NCI-H226 (cell line): ENCODE measurements around the gene EEF1A2.

Source experiments
- DNase-seq: peaks from one replicate; pipeline ENCODE4 v3.0.0-alpha.2; 2015

Gene EEF1A2

DNA sequence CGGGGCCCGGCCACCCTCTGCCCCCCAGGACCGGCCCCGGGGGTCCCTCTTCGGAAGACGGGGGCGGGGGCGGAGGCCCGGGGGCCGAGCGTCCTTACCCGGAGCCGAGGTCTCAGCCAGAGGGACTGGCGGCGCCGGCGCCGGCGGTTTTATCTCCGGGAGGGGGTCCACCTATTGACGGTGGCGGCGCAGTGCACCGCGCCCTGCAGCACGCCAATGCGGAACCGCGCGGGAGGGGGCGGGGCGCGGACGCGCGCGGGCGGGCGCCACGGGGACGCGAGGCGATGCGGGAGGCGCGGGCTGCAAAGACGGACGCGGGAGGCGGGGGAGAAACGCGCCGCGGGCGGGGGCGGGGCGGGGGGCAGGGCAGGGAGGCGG lies at the start of gene EEF1A2:
EEF1A2 (minus strand) TSS at position 124 of the 378 bp plus-strand sequence. CDS start 1,320 bp downstream, outside the sequence.
- DNase-seq = no peak

DNA sequence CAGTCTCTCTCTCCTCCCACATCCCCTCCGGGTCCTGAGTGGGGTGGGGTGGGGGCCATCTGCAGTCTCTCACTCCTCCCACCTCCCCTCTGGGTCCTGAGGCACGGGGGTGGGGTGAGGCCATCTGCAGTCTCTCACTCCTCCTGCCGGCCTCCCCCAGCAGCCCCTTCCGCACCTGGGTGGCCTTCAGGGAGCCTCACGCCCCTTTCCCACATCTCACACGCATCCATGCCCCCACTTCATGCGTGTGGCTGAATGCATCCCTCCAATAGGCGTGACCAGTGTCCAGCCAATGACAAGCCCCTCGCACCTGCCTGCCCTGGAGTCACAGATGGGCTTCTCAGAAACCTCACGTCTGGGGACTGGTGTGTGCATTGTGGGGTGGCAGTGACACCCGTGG lies 49.7 kb upstream of the EEF1A2 start:
- DNase-seq = no peak

DNA sequence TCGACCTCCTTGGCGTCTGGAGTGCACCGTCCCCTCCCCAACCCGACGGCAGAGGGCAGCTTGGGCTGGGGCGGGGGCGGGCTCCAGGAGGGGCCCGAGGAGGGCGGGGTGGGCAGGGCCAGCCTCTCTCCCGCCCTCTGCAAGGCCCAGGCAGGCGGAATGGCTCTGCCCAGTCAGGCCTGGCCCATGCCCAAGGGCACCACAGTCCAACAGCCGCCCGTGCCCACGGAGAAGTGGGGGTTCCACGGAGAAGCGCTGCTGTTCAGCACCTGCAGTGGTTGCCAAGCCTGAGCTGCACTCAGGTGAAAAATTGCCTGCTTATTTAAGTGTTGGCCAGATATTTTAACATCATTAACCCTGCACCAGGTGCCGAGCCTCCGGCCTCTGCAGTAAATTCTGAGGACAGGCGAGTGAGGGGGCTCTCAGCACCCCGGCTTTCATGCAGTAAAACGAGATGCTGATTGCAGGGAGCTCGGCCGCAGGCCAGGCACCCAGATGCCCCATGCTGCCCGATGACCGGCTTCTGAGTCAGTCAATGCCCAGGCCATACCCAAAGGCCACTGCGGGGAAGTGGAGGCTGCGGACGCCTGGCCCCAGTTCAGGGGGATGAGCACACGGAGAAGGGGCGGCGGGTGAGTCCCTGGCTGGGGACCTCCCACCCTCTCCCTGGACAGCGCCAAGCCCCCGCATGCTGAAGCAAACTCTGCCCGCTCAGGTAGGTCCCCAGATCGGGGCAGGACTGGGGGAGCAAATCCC lies 49.0 kb upstream of the EEF1A2 start, which contains the start of gene SRMS:
SRMS (minus strand) TSS at position 25 of the 756 bp plus-strand sequence. CDS start 286 bp downstream, outside the sequence.
- DNase-seq = no peak

DNA sequence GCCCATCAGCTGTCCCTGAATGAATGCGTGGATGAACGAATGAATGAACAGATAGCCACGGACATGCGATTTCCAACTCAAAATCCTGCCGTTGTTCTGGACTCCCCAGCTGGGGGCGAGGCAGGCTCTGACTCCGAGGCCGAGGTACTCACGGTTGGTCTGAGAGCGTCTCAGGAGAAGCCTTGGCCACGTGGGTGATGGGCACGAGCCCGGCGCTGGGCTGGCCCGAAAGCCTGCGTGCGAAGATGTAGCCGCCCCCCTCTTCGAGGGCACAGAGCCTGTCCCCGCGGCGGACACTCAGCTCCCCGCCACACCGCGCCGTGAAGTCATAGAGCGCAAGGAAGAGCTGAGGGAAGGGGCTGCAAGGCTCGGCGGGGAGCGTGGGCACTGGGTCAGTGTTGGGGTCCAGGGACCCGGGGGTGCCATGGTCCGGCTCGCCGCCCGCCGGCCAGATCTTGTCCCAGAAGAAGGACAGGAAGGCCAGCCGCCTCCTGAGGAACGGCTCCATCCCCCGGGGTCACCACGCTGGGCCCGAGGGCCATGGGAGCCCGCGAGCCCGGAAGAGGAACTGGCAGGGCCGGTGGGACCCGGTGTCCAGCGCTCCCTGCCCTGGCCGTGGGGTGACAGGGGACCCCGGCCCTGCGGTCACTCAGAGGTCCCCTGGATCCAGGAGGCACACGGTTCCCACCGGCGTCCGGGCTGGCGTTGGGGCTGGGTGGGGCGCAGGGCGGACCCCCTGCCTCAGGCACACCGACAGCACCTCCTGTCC lies 48.3 kb upstream of the EEF1A2 start:
- DNase-seq = no peak

- no peak for DNase-seq
Observed at GRCh38 chr20:63546256-63546955, 47.5 kb upstream of the EEF1A2 start.

DNA sequence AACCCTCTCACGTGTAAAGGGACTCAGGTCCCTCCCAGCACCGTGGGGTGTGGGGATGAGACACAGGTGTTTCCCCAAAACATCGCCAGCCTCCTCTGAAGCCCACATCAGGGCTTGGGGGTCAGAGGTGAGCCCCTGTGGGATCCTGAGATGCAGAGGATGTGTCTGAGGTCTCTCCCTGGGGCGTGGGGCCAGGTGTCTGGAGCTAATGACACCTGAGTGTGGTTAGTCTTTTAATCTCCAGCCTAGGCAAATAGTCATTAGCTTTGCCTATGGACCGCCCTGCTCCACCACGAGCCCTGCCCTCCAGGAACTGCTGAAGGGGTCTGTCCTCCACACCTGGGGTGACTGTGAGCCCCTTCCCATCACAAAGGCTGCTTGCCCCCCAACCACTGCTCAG lies 46.9 kb upstream of the EEF1A2 start:
- DNase-seq = no peak

GRCh38 chr20:63544958-63545516 lies 46.2 kb upstream of the EEF1A2 start:
- DNase-seq = peak; percentile 91

DNA sequence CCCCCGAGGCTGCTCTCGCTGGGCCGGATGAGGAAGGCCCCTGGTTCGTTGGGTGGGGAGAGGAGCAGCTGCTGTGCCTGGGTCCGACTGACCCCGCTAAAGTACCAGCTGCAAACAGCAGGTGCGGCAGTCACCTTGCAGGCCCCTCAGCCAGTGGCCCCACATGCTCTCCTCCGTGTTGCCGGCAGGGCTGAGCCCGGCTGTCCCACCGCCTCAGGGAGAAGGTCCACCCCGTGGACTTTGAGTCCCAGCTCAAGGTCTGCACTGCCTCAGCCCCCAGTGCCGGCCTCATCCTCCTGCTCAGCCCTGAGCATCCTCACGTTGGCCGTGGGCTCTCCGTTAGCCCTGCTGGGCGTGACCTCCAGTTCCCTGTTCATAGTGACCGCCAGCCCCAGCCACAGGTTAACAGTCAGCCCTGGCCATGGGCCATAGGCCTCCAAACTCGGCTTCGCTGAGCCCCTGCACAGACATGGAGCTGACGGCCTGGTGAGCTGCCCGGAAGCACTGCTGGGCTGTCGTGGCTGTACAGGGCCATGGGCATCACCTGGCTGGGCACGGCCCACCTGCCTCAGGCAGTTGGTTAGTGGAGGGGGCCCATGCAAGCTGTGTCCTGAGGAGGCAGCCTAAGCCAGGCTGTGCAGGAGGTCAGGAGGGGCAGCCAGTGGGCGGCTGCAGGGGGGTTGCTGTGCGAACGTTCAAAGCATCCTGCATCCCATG lies 45.5 kb upstream of the EEF1A2 start:
- DNase-seq = no peak

GRCh38 chr20:63543733-63544132 lies 44.9 kb upstream of the EEF1A2 start:
- DNase-seq = no peak

DNA sequence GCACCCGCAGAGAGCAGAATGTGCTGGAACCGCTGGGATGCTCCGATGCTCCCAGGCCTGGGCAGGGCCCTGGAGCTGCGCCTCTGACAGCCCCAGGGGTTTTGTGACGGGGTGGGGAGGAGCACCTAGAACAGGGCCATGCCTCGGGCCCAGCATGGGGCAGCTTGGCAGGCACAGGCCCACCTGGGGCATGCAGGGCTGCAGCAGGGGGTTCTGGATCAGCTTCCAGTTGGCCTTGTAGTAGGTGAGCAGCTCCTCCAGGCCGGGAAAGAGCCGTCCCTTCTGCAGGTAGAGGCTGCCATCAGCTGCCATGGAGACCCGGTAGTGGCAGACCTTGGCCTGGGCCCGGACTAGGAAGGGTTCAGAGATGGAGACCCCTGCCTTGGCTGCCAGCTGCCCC lies 44.2 kb upstream of the EEF1A2 start:
- DNase-seq = no peak

DNA sequence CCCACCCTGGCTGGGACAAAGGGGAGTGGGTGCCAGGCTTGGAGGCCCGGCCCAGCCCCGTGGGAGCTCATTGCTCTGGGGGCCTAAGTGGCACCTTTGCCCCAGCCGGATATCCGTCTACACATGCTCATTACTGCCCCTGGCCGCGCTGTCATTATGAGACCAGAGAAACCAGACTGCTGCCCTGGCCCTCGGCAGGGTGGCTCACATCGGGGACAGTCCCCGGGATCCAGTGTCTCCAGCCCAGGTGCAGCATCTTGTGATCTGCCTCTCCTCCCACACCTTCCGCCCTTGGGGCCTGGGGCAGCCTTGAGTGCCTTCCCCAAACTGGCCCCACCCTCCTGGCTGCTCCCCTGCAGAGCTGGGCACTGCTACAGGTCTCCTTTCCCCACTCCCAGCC lies 43.8 kb upstream of the EEF1A2 start:
- DNase-seq = no peak

DNA sequence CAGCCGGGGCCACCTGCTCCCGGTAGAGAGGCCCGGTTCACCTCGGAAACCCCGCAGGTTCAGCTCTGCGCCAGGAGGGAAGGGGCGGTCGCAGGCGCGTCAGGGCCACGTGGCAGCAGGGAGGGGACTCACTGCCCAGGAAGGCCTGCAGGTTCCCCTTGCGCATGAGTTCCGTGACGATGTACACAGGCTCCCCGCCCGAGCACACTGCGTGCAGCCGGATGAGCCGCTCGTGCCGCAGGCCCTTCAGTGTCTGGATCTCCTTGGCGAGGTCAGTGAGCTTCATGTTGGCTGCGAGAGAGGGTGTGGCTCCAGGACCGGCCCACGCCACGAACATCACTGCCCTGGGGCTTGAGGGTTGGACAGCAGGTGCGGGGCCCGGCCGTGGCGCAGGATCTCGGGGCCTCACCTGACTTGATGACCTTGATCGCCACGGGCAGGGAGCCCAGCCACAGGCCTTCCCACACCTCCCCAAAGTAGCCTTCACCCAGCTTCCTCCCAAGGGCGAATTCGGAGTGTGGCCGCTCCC lies 43.2 kb upstream of the EEF1A2 start:
- no peak for DNase-seq

GRCh38 chr20:63541371-63541770 lies 42.5 kb upstream of the EEF1A2 start:
- no peak for DNase-seq

DNA sequence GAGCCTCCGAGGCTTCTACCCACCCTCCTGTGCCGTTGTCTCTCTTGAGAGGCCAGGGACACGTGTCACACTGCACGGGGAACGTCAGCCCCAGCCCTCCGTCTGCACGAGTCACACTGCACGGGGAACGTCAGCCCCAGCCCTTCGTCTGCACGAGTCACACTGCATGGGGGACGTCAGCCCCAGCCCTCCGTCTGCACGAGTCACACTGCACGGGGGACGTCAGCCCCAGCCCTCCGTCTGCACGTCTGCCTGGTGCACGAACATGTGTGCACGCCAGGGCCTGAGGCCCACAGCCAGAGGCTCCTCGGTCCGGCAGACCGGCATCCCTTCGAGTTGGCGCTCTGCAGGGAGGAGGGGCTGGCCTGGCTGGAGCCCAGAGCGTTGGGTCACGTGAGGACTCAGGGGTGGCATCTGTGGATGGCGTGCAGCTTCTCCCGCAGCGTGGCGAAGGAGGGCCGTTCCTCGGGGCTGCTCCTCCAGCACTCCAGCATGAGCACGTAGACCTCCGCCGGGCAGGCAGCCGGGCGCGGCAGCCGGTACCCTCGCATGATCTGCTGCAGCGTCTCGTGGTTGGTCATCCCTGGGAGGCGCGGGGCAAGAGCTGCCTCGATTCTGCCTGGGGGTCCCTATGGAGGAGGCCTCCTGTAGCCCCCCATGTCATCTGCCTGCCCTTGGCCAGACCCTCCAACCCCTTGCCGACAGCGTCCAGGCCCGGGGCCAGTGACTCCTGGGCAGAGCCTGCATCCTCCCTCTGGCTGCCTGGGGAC lies 41.7 kb upstream of the EEF1A2 start:
- no peak for DNase-seq

- DNase-seq = no peak
Observed at GRCh38 chr20:63539441-63540370, 40.8 kb upstream of the EEF1A2 start.

- DNase-seq = no peak
Observed at GRCh38 chr20:63539092-63539430, 40.2 kb upstream of the EEF1A2 start.

DNA sequence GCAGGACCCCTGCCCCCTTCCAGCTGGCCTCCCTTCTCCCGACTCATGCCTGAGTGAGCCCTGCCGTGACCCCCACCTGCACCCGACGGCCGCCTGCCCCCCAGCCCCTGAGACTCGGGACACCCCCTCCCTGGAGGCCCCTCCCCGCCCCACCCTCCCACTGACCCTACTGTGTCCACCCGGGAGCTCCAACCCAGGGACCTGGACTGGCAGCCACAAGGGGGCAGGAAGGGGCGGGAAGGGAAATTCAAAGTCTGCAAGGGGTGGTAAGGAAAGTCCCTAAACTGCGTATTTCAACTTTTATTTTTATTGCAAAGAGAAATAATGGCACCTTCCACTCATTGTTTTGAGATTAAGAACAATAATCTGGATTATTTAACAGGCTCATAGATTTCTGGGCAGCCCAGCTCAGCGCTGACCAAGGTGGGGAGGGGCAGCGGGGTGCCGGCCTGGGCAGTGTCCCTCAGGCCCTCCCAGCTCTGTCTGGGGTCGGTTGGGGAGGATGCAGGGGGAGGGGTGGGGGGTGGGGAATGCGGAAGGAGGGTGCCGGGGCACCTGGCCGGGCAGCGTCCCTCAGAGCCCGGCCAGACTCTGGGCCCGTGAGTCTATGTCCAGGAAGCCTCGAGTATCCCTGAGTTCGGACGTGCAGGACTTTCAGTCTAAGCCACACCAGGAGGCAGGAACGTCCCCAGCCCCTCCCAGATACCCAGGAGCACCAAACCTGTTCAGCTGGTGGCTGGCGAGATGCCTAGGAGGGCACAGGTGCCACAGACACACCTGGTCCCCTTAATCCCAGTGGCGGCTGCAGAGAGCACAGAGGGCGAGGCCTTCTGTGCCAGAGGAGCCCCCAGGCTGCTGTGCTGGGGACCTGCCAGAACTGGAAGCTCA lies 39.6 kb upstream of the EEF1A2 start:
- peak; percentile 34 for DNase-seq

DNA sequence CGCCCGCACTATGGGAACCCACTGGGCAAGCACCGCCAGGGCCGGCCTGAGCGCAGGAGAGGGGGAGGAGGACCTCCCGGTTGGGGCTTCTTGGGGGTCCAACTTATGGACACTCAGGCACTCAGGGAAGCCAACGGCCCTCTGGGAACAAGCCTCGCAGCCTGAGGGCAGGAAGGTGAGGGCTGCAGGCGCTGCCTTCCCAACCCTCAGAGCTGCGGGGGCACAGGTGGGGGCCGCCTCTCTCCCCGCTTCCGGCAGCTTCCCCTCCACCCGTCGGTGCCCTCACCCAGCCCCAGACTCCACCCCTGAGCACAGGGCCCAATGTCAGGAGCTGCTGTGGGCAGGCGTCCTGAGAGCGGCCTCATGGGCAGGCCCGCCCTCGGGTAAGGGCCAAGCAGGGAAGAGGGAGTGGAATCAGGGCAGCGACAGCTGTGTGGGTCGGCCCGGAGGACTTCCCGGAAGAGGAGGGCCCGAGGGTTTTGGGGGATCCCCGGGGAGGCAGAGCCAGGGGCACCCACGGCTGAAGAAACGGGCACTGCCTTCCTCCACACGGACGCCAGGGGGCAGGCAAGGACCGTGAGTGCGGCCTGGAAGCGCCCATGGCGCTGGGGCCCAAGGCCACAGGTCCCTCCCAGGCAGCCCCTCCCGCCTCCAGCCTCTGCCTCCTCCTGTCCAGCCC lies 38.8 kb upstream of the EEF1A2 start:
- peak; percentile 99 for DNase-seq

GRCh38 chr20:63536997-63537524 lies 38.2 kb upstream of the EEF1A2 start, which contains the start of gene PTK6:
Gene PTK6 (minus strand): TSS chr20:63537376. CDS start chr20:63537314, 62 bp downstream.
- peak; percentile 59 for DNase-seq
